Femur (tissue), 1 donor: ENCODE measurements around the gene LIMS2.
A peak's percentile ranks its signal among the peaks of the same experiment; 100 is the strongest.

Source experiments
- DNase-seq: peaks from one replicate; pipeline ENCODE4 v3.0.0-alpha.2; 2017

Gene LIMS2

GRCh38 chr2:127631997-127632581 lies 43.2 kb downstream of the LIMS2 start:
- DNase-seq, result no peak

- no peak for DNase-seq
Measured at GRCh38 chr2:127631541-127631996, 43.8 kb downstream of the LIMS2 start.

GRCh38 chr2:127630864-127631540 lies 44.3 kb downstream of the LIMS2 start:
- no peak for DNase-seq

- no peak for DNase-seq
Measured at GRCh38 chr2:127630096-127630863, 45.0 kb downstream of the LIMS2 start.

GRCh38 chr2:127629637-127630036 lies 45.7 kb downstream of the LIMS2 start:
- no peak for DNase-seq

- no peak for DNase-seq
Measured at GRCh38 chr2:127628767-127629614, 46.3 kb downstream of the LIMS2 start.

GRCh38 chr2:127627740-127628571 lies 47.4 kb downstream of the LIMS2 start:
- DNase-seq, result no peak

GRCh38 chr2:127626917-127627739 lies 48.2 kb downstream of the LIMS2 start:
- no peak for DNase-seq

- no peak for DNase-seq
Measured at GRCh38 chr2:127626175-127626574, 49.2 kb downstream of the LIMS2 start.

GRCh38 chr2:127625572-127625951 lies 49.8 kb downstream of the LIMS2 start:
- DNase-seq, result no peak

GRCh38 chr2:127624756-127625571 lies 50.4 kb downstream of the LIMS2 start:
- no peak for DNase-seq

- no peak for DNase-seq
Measured at GRCh38 chr2:127624320-127624755, 51.0 kb downstream of the LIMS2 start.

- peak; percentile 15 for DNase-seq
Measured at GRCh38 chr2:127623388-127624319, 51.7 kb downstream of the LIMS2 start.

- DNase-seq, result peak; percentile 11
Measured at GRCh38 chr2:127622561-127623387, 52.6 kb downstream of the LIMS2 start.

GRCh38 chr2:127621981-127622431 lies 53.3 kb downstream of the LIMS2 start:
- DNase-seq, result no peak

- DNase-seq, result peak; percentile 21
Measured at GRCh38 chr2:127620866-127621265, 54.5 kb downstream of the LIMS2 start.

GRCh38 chr2:127619877-127620705 lies 55.2 kb downstream of the LIMS2 start:
- peak; percentile 15 for DNase-seq
